H9 (cell line): ENCODE data around the gene IGDCC3. TPM values are rescaled to one million over a fixed set of nuclear protein-coding genes. Genes with fewer than 3 reads are reported as not detected.

Experiments
- DNase-seq: peaks from one replicate; pipeline ENCODE4 v3.0.0-alpha.2; 2017
- H2AFZ ChIP-seq: one replicate; pipeline ENCODE4 v1.6.1; 2013; ENCODE audit warnings: mild to moderate bottlenecking, low read length, control low read depth, moderate library complexity
- H2AK5ac ChIP-seq: 2 replicates; pipeline ENCODE4 v1.6.1; 2013; ENCODE audit warnings: low read length, control low read depth, mixed read lengths; ENCODE audit not compliant: insufficient read length
- H2BK120ac ChIP-seq: one replicate; pipeline ENCODE4 v1.6.1; 2013; ENCODE audit warnings: low read depth, mild to moderate bottlenecking, low read length, control low read depth, inconsistent platforms; ENCODE audit not compliant: poor library complexity, severe bottlenecking
- H2BK12ac ChIP-seq: 2 replicates; pipeline ENCODE4 v1.6.1; 2013; ENCODE audit warnings: low read length, control low read depth, mixed read lengths, low read depth; ENCODE audit not compliant: insufficient read length
- H2BK15ac ChIP-seq: 2 replicates; pipeline ENCODE4 v1.6.1; 2013; ENCODE audit warnings: low read depth, low read length, control low read depth
- H2BK20ac ChIP-seq: one replicate; pipeline ENCODE4 v1.6.1; 2013; ENCODE audit warnings: low read depth, mild to moderate bottlenecking, low read length, control low read depth, inconsistent platforms; ENCODE audit not compliant: poor library complexity, severe bottlenecking
- H2BK5ac ChIP-seq: 2 replicates; pipeline ENCODE4 v1.6.1; 2013; ENCODE audit warnings: low read length, control low read depth, mixed read lengths; ENCODE audit not compliant: insufficient read length
- H3K14ac ChIP-seq: 2 replicates; pipeline ENCODE4 v1.6.1; 2013; ENCODE audit warnings: low read length, control low read depth; ENCODE audit not compliant: insufficient read depth
- H3K18ac ChIP-seq: 2 replicates; pipeline ENCODE4 v1.6.1; 2013; ENCODE audit warnings: low read depth, mild to moderate bottlenecking, mixed read lengths, low read length, control low read depth; ENCODE audit not compliant: insufficient read length
- H3K23ac ChIP-seq: 2 replicates; pipeline ENCODE4 v1.6.1; 2013; ENCODE audit warnings: low read length, control low read depth, mixed read lengths, low read depth; ENCODE audit not compliant: insufficient read length
- H3K23me2 ChIP-seq: 2 replicates; pipeline ENCODE4 v1.6.1; 2013; ENCODE audit warnings: low read depth, mild to moderate bottlenecking, mixed read lengths, low read length, control low read depth; ENCODE audit not compliant: insufficient read length, poor library complexity, severe bottlenecking
- H3K27ac ChIP-seq: 2 replicates; pipeline ENCODE4 v1.5.1; 2013; ENCODE audit warnings: low read length, control low read depth, mixed read lengths, low read depth; ENCODE audit not compliant: insufficient read length
- H3K27me3 ChIP-seq: 2 replicates; pipeline ENCODE4 v1.6.1; 2013; ENCODE audit warnings: low read length, control low read depth, inconsistent platforms; ENCODE audit not compliant: insufficient read depth
- H3K4ac ChIP-seq: 2 replicates; pipeline ENCODE4 v1.6.1; 2013; ENCODE audit warnings: low read depth, mild to moderate bottlenecking, control low read depth, inconsistent platforms, low read length, moderate library complexity
- H3K4me1 ChIP-seq: 2 replicates; pipeline ENCODE4 v1.6.1; 2013; ENCODE audit warnings: low read length, control low read depth, inconsistent platforms; ENCODE audit not compliant: insufficient read depth
- H3K4me2 ChIP-seq: 2 replicates; pipeline ENCODE4 v1.6.1; 2013; ENCODE audit warnings: low read length, control low read depth, mixed read lengths; ENCODE audit not compliant: insufficient read length, insufficient read depth
- H3K56ac ChIP-seq: 2 replicates; pipeline ENCODE4 v1.6.1; 2013; ENCODE audit warnings: low read depth, mild to moderate bottlenecking, mixed read lengths, low read length, control low read depth; ENCODE audit not compliant: insufficient read length
- H3K79me1 ChIP-seq: 2 replicates; pipeline ENCODE4 v1.6.1; 2013; ENCODE audit warnings: low read depth, mild to moderate bottlenecking, moderate library complexity, low read length, control low read depth, inconsistent platforms; ENCODE audit not compliant: insufficient read depth, poor library complexity, severe bottlenecking
- H3K79me2 ChIP-seq: 2 replicates; pipeline ENCODE4 v1.6.1; 2013; ENCODE audit warnings: low read length, control low read depth, inconsistent platforms; ENCODE audit not compliant: insufficient read depth
- H3K9ac ChIP-seq: 2 replicates; pipeline ENCODE4 v1.6.1; 2013; ENCODE audit warnings: low read length, control low read depth, mixed read lengths; ENCODE audit not compliant: insufficient read length; ENCODE audit errors: extremely low read depth
- H3K9me3 ChIP-seq: one replicate; pipeline ENCODE4 v1.6.1; 2013; ENCODE audit warnings: low read depth, low read length, inconsistent platforms; ENCODE audit not compliant: control insufficient read depth
- H3T11ph ChIP-seq: one replicate; pipeline ENCODE4 v1.6.1; 2013; ENCODE audit warnings: mild to moderate bottlenecking, low read length, control low read depth, inconsistent platforms
- H4K20me1 ChIP-seq: one replicate; pipeline ENCODE4 v1.6.1; 2013; ENCODE audit not compliant: control insufficient read depth, insufficient read length, insufficient read depth
- H4K5ac ChIP-seq: 2 replicates; pipeline ENCODE4 v1.6.1; 2013; ENCODE audit warnings: low read depth, mild to moderate bottlenecking, mixed read lengths, low read length, control low read depth; ENCODE audit not compliant: insufficient read length
- H4K8ac ChIP-seq: replicated peaks from 2 replicates; pipeline ENCODE4 v1.6.1; 2013; ENCODE audit warnings: low read length, control low read depth, mixed read lengths, low read depth; ENCODE audit not compliant: insufficient read length
- H4K91ac ChIP-seq: 2 replicates; pipeline ENCODE4 v1.6.1; 2013; ENCODE audit warnings: low read depth, mild to moderate bottlenecking, moderate library complexity, mixed read lengths, low read length, control low read depth; ENCODE audit not compliant: insufficient read length
- H3K27ac Mint-ChIP-seq, 3 experiments: 2 replicates in 2 of 3; 3 replicates in 1 of 3; pipeline ENCODE4 v1.8.0; 2020 to 2021; ENCODE audit warnings: mixed read lengths in 3 of 3, mild to moderate bottlenecking in 1 of 3, moderate library complexity in 1 of 3
- H3K27me3 Mint-ChIP-seq: 2 replicates; pipeline ENCODE4 v1.8.0; 2021; ENCODE audit warnings: low read depth, mild to moderate bottlenecking, moderate library complexity, mixed read lengths
- H3K36me3 Mint-ChIP-seq, 3 experiments: 2 replicates in 2 of 3; 3 replicates in 1 of 3; pipeline ENCODE4 v1.8.0; 2020 to 2021; ENCODE audit warnings: low read depth in 3 of 3, mixed read lengths in 3 of 3; ENCODE audit not compliant: insufficient read depth in 1 of 3
- H3K4me1 Mint-ChIP-seq, 2 experiments: 2 replicates each; pipeline ENCODE4 v1.8.0; 2020; ENCODE audit warnings: mixed read lengths in 2 of 2
- H3K4me3 Mint-ChIP-seq, 2 experiments: 2 replicates in 1 of 2; 3 replicates in 1 of 2; pipeline ENCODE4 v1.8.0; 2020 to 2021; ENCODE audit warnings: mild to moderate bottlenecking in 2 of 2, mixed read lengths in 2 of 2, moderate library complexity in 1 of 2
- H3K9me3 Mint-ChIP-seq, 2 experiments: 2 replicates in 1 of 2; 3 replicates in 1 of 2; pipeline ENCODE4 v1.8.0; 2020; ENCODE audit warnings: mild to moderate bottlenecking in 2 of 2, mixed read lengths in 2 of 2, moderate library complexity in 1 of 2
- WGBS: extraction: QIAGEN DNeasy Blood & Tissue Kit; methylation state at CpG from one replicate; pipeline ENCODE4 v1.1.7; 2013; ENCODE audit warnings: missing lambda C conversion rate, low lambda C conversion rate, mixed read lengths; ENCODE audit not compliant: insufficient read length; ENCODE audit errors: extremely low coverage; 5-methylcytosine and 5-hydroxymethylcytosine counted together
- total RNA-seq: library from RNA; stranded (reverse); gene quantifications from 2 replicates; pipeline ENCODE4 v1.2.1, GENCODE V29; 2021
- TF ChIP-seq, protein P1 (sequence below): fragments of 200-600 bp; sonication (generic); conservative IDR thresholded peaks from 3 replicates; pipeline ENCODE4 v1.8.0; 2021; ENCODE audit warnings: antibody characterized with exemption, mild to moderate bottlenecking

Gene IGDCC3
- total RNA-seq, 1 experiment from 2014 or later = 18.9 TPM

DNA sequence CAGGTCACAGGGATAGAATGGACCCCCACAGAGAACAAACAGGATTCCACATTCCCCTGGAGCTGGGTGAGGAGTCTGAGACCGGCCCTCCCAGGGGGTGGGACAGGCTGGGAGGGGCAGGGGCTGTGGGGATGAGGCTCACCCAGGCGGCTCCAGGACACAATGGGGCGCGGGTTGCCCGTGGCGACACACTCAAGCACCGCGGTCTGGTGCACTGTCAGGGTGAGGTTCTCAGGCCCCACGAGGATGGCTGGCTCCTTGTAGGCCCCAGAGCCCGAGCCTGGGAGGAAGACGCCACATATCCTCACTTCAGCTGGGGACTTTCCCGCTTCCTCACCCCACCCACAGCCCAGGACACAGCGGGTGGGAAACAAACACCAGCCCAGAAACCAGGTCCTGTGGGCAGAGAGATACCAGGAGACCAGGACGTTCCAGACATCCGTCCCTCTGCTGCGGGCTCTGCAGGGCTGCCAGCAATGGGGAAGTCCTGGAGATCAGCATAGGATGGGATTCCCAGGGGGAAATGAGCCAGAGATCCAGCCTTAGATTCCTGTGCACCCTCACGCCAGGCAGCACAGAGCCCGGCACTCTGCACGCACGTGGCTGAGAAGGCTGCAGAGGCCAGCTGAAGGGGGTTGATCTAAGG lies 43.1 kb downstream of the IGDCC3 start:
- no peaks in the 10 kb centered on the region; the same call in 1 of the 2 replicates for H3K79me2 ChIP-seq
- H3K9ac ChIP-seq = no peak overlapping the region
- H3K4me2 ChIP-seq = no peak overlapping the region
- no peaks in the 10 kb centered on the region; the same call in 1 of the 2 replicates for H3K27me3 Mint-ChIP-seq
- H2BK120ac ChIP-seq = no peak overlapping the region
- DNase-seq = no peak
- no peak overlapping the region for H2BK5ac ChIP-seq
- H2AK5ac ChIP-seq = no peak overlapping the region
- no peaks in the 10 kb centered on the region for H3K27me3 ChIP-seq
- H3K56ac ChIP-seq = no peak overlapping the region
- no peaks in the 10 kb centered on the region for H4K20me1 ChIP-seq
- no peak overlapping the region for H2AFZ ChIP-seq
- no peaks in the 10 kb centered on the region for H3K9me3 ChIP-seq
- H3K4me1 Mint-ChIP-seq = peaks cover 55 to 60% of the 10 kb centered on the region in 2 experiments
- H3K23me2 ChIP-seq = no peaks in the 10 kb centered on the region
- H3K14ac ChIP-seq = no peak overlapping the region
- no CpG with 5 or more reads among the region's 20 CpGs for WGBS
- H3K27ac ChIP-seq = no peak overlapping the region
- peak overlapping the region in 2 of 3 experiments; percentile 63 to 80; a peak in 1 of 7 replicates for H3K27ac Mint-ChIP-seq
- TF ChIP-seq, protein P1, sequence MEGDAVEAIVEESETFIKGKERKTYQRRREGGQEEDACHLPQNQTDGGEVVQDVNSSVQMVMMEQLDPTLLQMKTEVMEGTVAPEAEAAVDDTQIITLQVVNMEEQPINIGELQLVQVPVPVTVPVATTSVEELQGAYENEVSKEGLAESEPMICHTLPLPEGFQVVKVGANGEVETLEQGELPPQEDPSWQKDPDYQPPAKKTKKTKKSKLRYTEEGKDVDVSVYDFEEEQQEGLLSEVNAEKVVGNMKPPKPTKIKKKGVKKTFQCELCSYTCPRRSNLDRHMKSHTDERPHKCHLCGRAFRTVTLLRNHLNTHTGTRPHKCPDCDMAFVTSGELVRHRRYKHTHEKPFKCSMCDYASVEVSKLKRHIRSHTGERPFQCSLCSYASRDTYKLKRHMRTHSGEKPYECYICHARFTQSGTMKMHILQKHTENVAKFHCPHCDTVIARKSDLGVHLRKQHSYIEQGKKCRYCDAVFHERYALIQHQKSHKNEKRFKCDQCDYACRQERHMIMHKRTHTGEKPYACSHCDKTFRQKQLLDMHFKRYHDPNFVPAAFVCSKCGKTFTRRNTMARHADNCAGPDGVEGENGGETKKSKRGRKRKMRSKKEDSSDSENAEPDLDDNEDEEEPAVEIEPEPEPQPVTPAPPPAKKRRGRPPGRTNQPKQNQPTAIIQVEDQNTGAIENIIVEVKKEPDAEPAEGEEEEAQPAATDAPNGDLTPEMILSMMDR = no peak
- H2BK15ac ChIP-seq = no peak overlapping the region
- no peaks in the 10 kb centered on the region for H3K79me1 ChIP-seq
- H3T11ph ChIP-seq = no peak overlapping the region
- H3K9me3 Mint-ChIP-seq = no peaks in the 10 kb centered on the region
- H3K4me1 ChIP-seq = peaks cover 10% of the 10 kb centered on the region; the same call in 1 of the 2 replicates
- H3K23ac ChIP-seq = no peak overlapping the region
- no peak overlapping the region for H3K4ac ChIP-seq
- H4K5ac ChIP-seq = no peak overlapping the region
- no peak overlapping the region for H4K91ac ChIP-seq
- H2BK20ac ChIP-seq = no peak overlapping the region
- H3K4me3 Mint-ChIP-seq = no peak overlapping the region
- peaks cover 15 to 18% (median 16%) of the 10 kb centered on the region in 3 experiments; a peak in 5 of 7 replicates for H3K36me3 Mint-ChIP-seq
- no peak overlapping the region for H3K18ac ChIP-seq
- no peak overlapping the region for H2BK12ac ChIP-seq
- no peak overlapping the region for H4K8ac ChIP-seq
